ENCODE measurements around the gene CCDC6.

Gene CCDC6

DNA sequence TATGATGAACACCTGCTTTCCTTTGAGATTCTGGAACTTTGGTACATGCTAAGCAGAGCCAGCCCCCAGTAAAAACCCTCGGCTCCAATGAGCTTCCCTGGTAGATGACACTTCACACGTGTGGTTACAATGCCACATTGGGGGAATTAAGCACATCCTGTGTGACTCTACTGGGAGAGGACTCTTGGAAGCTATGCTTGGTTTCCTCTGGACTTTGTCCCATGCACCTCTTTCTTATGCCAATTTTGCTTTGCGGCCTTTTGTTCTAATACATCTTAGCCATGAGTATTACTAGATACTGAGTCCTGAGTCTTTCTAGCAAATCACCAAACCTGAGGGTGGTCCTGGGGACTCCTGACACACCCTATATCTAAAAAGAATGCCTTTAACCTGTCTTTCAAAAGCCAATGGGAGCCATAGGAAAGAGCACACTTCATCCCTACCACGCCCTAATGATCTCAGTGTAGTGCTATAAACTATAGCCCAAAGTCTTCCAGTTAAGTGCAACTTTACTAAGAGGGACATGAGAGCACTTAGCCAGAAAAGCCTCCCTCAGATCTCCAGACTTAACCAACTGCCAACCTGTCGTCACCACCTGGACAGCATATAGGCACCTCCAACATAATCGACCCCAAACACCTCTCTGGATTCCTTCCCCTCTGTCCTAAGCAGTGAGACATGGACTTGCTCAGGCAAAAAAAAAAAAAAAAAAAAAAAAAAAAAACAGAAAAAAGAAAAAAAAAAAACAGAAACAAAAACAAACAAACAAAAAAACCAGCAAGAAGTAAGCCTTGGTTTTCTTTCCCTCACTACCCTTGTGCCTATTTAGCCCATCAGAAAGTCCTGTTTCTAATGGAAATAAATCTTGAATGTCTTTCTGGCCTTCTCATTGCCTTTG is 37.4 kb downstream of the CCDC6 start:
- Histone ChIP-seq H3K9me3 (ENCODE audit: control insufficient read depth, insufficient read depth, low read depth, low read length) (no peaks in the 10 kb centered on the region), H3K27me3 (ENCODE audit: control insufficient read depth, insufficient read depth, low read length) (no peaks in the 10 kb centered on the region), H3K27ac (ENCODE audit: low read depth, low read length) (no peak overlapping the region), H3K4me3 (ENCODE audit: low read depth, low read length) (no peak overlapping the region), H3K36me3 (ENCODE audit: control insufficient read depth, insufficient read depth, low read length) (no peaks in the 10 kb centered on the region), H3K4me1 (ENCODE audit: control insufficient read depth, insufficient read depth, low read length) (peaks cover 34% of the 10 kb centered on the region), H3K9ac (ENCODE audit: low read length) (no peak overlapping the region)

DNA sequence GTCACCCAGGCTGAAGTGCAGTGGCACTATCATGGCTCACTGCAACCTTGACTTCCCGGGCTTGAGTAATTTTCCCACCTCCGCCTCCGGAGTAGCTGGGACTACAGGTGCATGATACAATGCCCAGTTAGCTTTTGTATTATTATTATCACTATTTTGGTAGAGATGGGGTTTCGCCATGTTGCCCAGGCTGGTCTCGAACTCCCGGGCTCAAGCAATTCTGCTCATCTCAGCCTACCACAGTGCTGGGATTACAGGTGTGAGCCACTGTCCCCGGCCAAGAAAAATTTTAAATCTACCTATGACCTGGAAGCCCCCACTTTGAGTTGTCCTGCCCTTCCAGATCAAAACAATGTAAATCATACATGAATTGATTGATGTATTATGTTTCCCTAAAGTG is 38.8 kb downstream of the CCDC6 start:
- Histone ChIP-seq H3K27me3 (ENCODE audit: control insufficient read depth, insufficient read depth, low read length) (no peaks in the 10 kb centered on the region), H3K9ac (ENCODE audit: low read length) (no peak overlapping the region), H3K4me1 (ENCODE audit: control insufficient read depth, insufficient read depth, low read length) (peaks cover 25% of the 10 kb centered on the region), H3K9me3 (ENCODE audit: control insufficient read depth, insufficient read depth, low read depth, low read length) (no peaks in the 10 kb centered on the region), H3K36me3 (ENCODE audit: control insufficient read depth, insufficient read depth, low read length) (no peaks in the 10 kb centered on the region), H3K4me3 (ENCODE audit: low read depth, low read length) (no peak overlapping the region), H3K27ac (ENCODE audit: low read depth, low read length) (no peak overlapping the region)

DNA sequence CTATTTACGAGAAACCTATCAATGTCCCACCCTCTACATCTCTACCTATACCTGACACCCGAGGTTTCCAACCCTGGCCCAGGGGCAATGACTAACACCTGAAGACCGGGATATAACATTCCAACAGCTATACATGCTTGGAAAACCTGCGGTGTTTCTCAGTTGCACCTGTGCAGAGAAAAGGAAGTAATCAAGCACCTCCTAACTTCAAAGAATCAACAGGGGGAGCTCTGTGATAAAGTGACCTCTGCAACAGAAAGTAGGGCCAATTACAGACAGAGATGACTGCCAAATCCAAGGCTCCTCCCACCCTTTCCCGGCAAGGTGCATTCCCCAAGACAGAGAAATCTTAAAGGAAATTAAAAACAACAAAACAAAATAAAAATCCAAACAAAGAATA is 41.3 kb downstream of the CCDC6 start:
- Histone ChIP-seq H3K27ac (ENCODE audit: low read depth, low read length) (no peak overlapping the region), H3K9me3 (ENCODE audit: control insufficient read depth, insufficient read depth, low read depth, low read length) (peaks cover 1% of the 10 kb centered on the region; the same call in 1 of the 2 replicates), H3K36me3 (ENCODE audit: control insufficient read depth, insufficient read depth, low read length) (no peaks in the 10 kb centered on the region), H3K4me3 (ENCODE audit: low read depth, low read length) (no peak overlapping the region), H3K27me3 (ENCODE audit: control insufficient read depth, insufficient read depth, low read length) (no peaks in the 10 kb centered on the region), H3K9ac (ENCODE audit: low read length) (no peak overlapping the region), H3K4me1 (ENCODE audit: control insufficient read depth, insufficient read depth, low read length) (peaks cover 18% of the 10 kb centered on the region)

DNA sequence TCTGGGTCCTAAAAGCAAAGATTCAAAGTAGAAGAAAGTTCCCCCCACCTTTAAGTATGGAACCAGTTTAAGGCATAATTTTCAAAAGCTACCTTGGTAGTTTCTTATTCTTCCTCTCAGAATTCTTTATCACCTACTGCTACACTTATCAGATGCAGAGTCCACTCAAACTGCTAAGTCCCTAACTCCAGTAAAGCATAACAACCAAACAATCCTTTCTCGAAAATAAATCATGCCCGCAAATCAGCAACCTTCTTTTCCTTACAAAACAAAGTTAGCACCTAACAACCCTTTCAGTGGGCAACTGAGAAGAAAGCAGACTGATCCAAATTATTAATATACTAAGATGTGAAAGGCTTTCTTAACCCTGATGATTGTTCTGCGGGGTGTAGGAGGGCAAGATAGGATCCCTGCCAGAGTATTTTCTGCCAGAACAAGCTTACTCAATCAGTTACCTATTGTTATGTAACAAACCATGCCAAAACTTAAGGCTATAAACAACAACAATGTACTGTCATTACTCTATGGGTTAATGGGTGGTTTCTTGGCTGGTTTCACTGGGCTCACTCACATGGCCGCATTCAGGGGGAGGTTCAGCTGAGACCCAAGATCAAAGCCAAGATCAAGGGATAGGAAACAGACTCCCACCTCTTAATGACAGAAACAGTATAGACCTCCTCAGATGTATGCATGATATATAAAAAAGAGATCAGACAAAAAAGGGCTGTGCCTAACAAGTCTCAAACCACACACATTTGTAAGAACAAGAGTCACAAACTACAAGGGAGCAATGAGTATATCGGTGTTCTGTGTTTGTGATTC is 42.0 kb downstream of the CCDC6 start:
- H3K4me1 ChIP-seq (ENCODE audit: control insufficient read depth, insufficient read depth, low read length) = peaks cover 13% of the 10 kb centered on the region
- H3K27me3 ChIP-seq (ENCODE audit: control insufficient read depth, insufficient read depth, low read length) = no peaks in the 10 kb centered on the region
- H3K4me3 ChIP-seq (ENCODE audit: low read depth, low read length) = no peak overlapping the region
- no peak overlapping the region for H3K9ac ChIP-seq (ENCODE audit: low read length)
- no peaks in the 10 kb centered on the region for H3K36me3 ChIP-seq (ENCODE audit: control insufficient read depth, insufficient read depth, low read length)
- H3K9me3 ChIP-seq (ENCODE audit: control insufficient read depth, insufficient read depth, low read depth, low read length) = peaks cover 8% of the 10 kb centered on the region; the same call in 1 of the 2 replicates
- H3K27ac ChIP-seq (ENCODE audit: low read depth, low read length) = no peak overlapping the region

GRCh38 chr10:59859570-59859969 is 46.8 kb downstream of the CCDC6 start:
- H3K9me3 ChIP-seq (ENCODE audit: control insufficient read depth, insufficient read depth, low read depth, low read length) = peaks cover 8% of the 10 kb centered on the region; the same call in 1 of the 2 replicates
- H3K27me3 ChIP-seq (ENCODE audit: control insufficient read depth, insufficient read depth, low read length) = no peaks in the 10 kb centered on the region
- no peak overlapping the region for H3K9ac ChIP-seq (ENCODE audit: low read length)
- H3K27ac ChIP-seq (ENCODE audit: low read depth, low read length) = no peak overlapping the region
- no peak overlapping the region for H3K4me3 ChIP-seq (ENCODE audit: low read depth, low read length)
- peaks cover 23% of the 10 kb centered on the region for H3K4me1 ChIP-seq (ENCODE audit: control insufficient read depth, insufficient read depth, low read length)
- no peaks in the 10 kb centered on the region for H3K36me3 ChIP-seq (ENCODE audit: control insufficient read depth, insufficient read depth, low read length)

DNA sequence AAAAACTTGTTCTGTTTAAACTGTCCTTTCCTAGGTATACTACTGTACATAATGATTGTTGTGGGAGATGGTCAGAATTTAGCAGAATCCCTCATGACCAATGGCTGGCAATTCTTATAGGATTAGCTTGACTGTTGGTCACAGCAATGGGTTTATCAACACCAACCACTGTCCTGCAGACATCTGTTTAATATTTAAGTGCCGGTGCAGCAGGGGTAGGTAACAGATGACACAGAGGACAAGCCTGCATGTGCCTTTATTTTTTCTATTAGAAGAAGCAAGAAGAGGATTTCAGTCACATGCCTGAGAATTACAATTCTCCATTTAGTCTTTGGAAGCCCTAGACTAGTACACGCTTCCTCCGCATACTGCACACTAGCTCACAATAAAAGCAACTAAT is 48.4 kb downstream of the CCDC6 start:
- H3K4me3 ChIP-seq (ENCODE audit: low read depth, low read length) = no peak overlapping the region
- peaks cover 20% of the 10 kb centered on the region; the same call in 1 of the 2 replicates for H3K4me1 ChIP-seq (ENCODE audit: control insufficient read depth, insufficient read depth, low read length)
- H3K9me3 ChIP-seq (ENCODE audit: control insufficient read depth, insufficient read depth, low read depth, low read length) = peaks cover 8% of the 10 kb centered on the region; the same call in 1 of the 2 replicates
- H3K36me3 ChIP-seq (ENCODE audit: control insufficient read depth, insufficient read depth, low read length) = no peaks in the 10 kb centered on the region
- H3K27ac ChIP-seq (ENCODE audit: low read depth, low read length) = no peak overlapping the region
- H3K9ac ChIP-seq (ENCODE audit: low read length) = no peak overlapping the region
- no peaks in the 10 kb centered on the region for H3K27me3 ChIP-seq (ENCODE audit: control insufficient read depth, insufficient read depth, low read length)

- Histone ChIP-seq H3K4me3 (ENCODE audit: low read depth, low read length) (no peak overlapping the region), H3K27ac (ENCODE audit: low read depth, low read length) (no peak overlapping the region), H3K9ac (ENCODE audit: low read length) (no peak overlapping the region), H3K36me3 (ENCODE audit: control insufficient read depth, insufficient read depth, low read length) (0 out of 2 replicates have a peak, but pooled peaks cover under 1% of the 10 kb centered on the region), H3K4me1 (ENCODE audit: control insufficient read depth, insufficient read depth, low read length) (peaks cover 20% of the 10 kb centered on the region; the same call in 1 of the 2 replicates), H3K27me3 (ENCODE audit: control insufficient read depth, insufficient read depth, low read length) (no peaks in the 10 kb centered on the region), H3K9me3 (ENCODE audit: control insufficient read depth, insufficient read depth, low read depth, low read length) (peaks cover 8% of the 10 kb centered on the region; the same call in 1 of the 2 replicates)
Observed at GRCh38 chr10:59857049-59857448, 49.3 kb downstream of the CCDC6 start.

DNA sequence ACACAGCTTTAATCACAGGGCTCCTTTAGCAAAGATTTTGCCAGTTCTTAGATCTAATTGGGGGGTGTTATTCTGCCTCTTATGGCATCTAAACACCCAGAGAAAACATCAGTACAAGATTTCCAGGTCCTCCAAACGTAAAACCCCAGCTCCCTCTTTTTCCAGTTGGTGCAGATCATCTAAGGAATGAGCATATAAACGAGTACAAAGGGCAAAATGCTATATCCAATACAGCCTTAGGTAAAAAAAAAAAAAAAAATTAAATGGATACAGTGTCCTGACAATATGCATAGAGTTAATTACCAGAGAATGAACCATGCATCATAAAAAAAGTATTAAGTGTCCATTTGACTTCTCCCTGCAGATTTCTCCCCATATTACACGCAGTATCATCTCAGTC is 50.3 kb downstream of the CCDC6 start:
- Histone ChIP-seq H3K4me1 (ENCODE audit: control insufficient read depth, insufficient read depth, low read length) (peaks cover 20% of the 10 kb centered on the region; the same call in 1 of the 2 replicates), H3K27ac (ENCODE audit: low read depth, low read length) (no peak overlapping the region), H3K4me3 (ENCODE audit: low read depth, low read length) (no peak overlapping the region), H3K9ac (ENCODE audit: low read length) (no peak overlapping the region), H3K36me3 (ENCODE audit: control insufficient read depth, insufficient read depth, low read length) (0 out of 2 replicates have a peak, but pooled peaks cover 2% of the 10 kb centered on the region), H3K27me3 (ENCODE audit: control insufficient read depth, insufficient read depth, low read length) (no peaks in the 10 kb centered on the region), H3K9me3 (ENCODE audit: control insufficient read depth, insufficient read depth, low read depth, low read length) (peaks cover 8% of the 10 kb centered on the region; the same call in 1 of the 2 replicates)

- Histone ChIP-seq H3K4me1 (ENCODE audit: control insufficient read depth, insufficient read depth, low read length) (peaks cover 20% of the 10 kb centered on the region; the same call in 1 of the 2 replicates), H3K27ac (ENCODE audit: low read depth, low read length) (no peak overlapping the region), H3K27me3 (ENCODE audit: control insufficient read depth, insufficient read depth, low read length) (no peaks in the 10 kb centered on the region), H3K4me3 (ENCODE audit: low read depth, low read length) (no peak overlapping the region), H3K36me3 (ENCODE audit: control insufficient read depth, insufficient read depth, low read length) (peaks cover 11% of the 10 kb centered on the region; the same call in 1 of the 2 replicates), H3K9me3 (ENCODE audit: control insufficient read depth, insufficient read depth, low read depth, low read length) (peaks cover 2% of the 10 kb centered on the region; the same call in 1 of the 2 replicates), H3K9ac (ENCODE audit: low read length) (no peak overlapping the region)
Observed at GRCh38 chr10:59854571-59854970, 51.8 kb downstream of the CCDC6 start.

- no peaks in the 10 kb centered on the region for H3K27me3 ChIP-seq (ENCODE audit: control insufficient read depth, insufficient read depth, low read length)
- H3K36me3 ChIP-seq (ENCODE audit: control insufficient read depth, insufficient read depth, low read length) = peaks cover 17% of the 10 kb centered on the region
- H3K4me1 ChIP-seq (ENCODE audit: control insufficient read depth, insufficient read depth, low read length) = peaks cover 22% of the 10 kb centered on the region
- no peak overlapping the region for H3K9ac ChIP-seq (ENCODE audit: low read length)
- H3K9me3 ChIP-seq (ENCODE audit: control insufficient read depth, insufficient read depth, low read depth, low read length) = no peaks in the 10 kb centered on the region
- H3K27ac ChIP-seq (ENCODE audit: low read depth, low read length) = no peak overlapping the region
- H3K4me3 ChIP-seq (ENCODE audit: low read depth, low read length) = no peak overlapping the region
Observed at GRCh38 chr10:59852670-59853069, 53.7 kb downstream of the CCDC6 start.
